ENCODE results near the gene UBQLN4. TPM values are rescaled to one million over a fixed set of nuclear protein-coding genes. Genes with fewer than 3 reads are reported as not detected.
A peak's percentile ranks its signal among the peaks of the same experiment; 100 is the strongest.

UBQLN4 gene
- total and polyA plus RNA-seq, 9 of the 15 experiments (the other 6 are each of a cell fraction or from before 2014, with no cell fraction given) = 13.5 to 65.5 (median 37.0) TPM

- TF ChIP-seq, protein P1, sequence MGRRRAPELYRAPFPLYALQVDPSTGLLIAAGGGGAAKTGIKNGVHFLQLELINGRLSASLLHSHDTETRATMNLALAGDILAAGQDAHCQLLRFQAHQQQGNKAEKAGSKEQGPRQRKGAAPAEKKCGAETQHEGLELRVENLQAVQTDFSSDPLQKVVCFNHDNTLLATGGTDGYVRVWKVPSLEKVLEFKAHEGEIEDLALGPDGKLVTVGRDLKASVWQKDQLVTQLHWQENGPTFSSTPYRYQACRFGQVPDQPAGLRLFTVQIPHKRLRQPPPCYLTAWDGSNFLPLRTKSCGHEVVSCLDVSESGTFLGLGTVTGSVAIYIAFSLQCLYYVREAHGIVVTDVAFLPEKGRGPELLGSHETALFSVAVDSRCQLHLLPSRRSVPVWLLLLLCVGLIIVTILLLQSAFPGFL (CRISPR knock-in tag; IDR thresholded peaks at IDR 0.05) = no peak
- TF ChIP-seq REST (IDR thresholded peaks at IDR 0.05; ENCODE audit: borderline replicate concordance) = peak; percentile 50
- no peak for TF ChIP-seq REST (CRISPR knock-in tag; IDR thresholded peaks at IDR 0.05; ENCODE audit: low read depth)
- no peak for TF ChIP-seq TSC22D4 (tag; IDR thresholded peaks at IDR 0.05)
- TF ChIP-seq GATAD2A (IDR thresholded peaks at IDR 0.05) = no peak
- no peak for TF ChIP-seq SMARCB1 (IDR thresholded peaks at IDR 0.05; ENCODE audit: insufficient read length, low read depth)
- no peak for TF ChIP-seq MTA3 (IDR thresholded peaks at IDR 0.05; ENCODE audit: borderline replicate concordance)
- TF ChIP-seq, protein P2, sequence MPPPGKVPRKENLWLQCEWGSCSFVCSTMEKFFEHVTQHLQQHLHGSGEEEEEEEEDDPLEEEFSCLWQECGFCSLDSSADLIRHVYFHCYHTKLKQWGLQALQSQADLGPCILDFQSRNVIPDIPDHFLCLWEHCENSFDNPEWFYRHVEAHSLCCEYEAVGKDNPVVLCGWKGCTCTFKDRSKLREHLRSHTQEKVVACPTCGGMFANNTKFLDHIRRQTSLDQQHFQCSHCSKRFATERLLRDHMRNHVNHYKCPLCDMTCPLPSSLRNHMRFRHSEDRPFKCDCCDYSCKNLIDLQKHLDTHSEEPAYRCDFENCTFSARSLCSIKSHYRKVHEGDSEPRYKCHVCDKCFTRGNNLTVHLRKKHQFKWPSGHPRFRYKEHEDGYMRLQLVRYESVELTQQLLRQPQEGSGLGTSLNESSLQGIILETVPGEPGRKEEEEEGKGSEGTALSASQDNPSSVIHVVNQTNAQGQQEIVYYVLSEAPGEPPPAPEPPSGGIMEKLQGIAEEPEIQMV (tag; conservative IDR thresholded peaks at IDR 0.05; ENCODE audit: low read depth) = no peak
- no peak for TF ChIP-seq ARID1B (IDR thresholded peaks at IDR 0.05)
- TF ChIP-seq U2AF2 (optimal IDR thresholded peaks at IDR 0.05; ENCODE audit: low read depth, low read length) = no peak
- TF ChIP-seq, protein P3, sequence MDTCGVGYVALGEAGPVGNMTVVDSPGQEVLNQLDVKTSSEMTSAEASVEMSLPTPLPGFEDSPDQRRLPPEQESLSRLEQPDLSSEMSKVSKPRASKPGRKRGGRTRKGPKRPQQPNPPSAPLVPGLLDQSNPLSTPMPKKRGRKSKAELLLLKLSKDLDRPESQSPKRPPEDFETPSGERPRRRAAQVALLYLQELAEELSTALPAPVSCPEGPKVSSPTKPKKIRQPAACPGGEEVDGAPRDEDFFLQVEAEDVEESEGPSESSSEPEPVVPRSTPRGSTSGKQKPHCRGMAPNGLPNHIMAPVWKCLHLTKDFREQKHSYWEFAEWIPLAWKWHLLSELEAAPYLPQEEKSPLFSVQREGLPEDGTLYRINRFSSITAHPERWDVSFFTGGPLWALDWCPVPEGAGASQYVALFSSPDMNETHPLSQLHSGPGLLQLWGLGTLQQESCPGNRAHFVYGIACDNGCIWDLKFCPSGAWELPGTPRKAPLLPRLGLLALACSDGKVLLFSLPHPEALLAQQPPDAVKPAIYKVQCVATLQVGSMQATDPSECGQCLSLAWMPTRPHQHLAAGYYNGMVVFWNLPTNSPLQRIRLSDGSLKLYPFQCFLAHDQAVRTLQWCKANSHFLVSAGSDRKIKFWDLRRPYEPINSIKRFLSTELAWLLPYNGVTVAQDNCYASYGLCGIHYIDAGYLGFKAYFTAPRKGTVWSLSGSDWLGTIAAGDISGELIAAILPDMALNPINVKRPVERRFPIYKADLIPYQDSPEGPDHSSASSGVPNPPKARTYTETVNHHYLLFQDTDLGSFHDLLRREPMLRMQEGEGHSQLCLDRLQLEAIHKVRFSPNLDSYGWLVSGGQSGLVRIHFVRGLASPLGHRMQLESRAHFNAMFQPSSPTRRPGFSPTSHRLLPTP (IDR thresholded peaks at IDR 0.05; ENCODE audit: borderline replicate concordance, extremely low read depth, insufficient read length) = no peak
- TF ChIP-seq, protein P4, sequence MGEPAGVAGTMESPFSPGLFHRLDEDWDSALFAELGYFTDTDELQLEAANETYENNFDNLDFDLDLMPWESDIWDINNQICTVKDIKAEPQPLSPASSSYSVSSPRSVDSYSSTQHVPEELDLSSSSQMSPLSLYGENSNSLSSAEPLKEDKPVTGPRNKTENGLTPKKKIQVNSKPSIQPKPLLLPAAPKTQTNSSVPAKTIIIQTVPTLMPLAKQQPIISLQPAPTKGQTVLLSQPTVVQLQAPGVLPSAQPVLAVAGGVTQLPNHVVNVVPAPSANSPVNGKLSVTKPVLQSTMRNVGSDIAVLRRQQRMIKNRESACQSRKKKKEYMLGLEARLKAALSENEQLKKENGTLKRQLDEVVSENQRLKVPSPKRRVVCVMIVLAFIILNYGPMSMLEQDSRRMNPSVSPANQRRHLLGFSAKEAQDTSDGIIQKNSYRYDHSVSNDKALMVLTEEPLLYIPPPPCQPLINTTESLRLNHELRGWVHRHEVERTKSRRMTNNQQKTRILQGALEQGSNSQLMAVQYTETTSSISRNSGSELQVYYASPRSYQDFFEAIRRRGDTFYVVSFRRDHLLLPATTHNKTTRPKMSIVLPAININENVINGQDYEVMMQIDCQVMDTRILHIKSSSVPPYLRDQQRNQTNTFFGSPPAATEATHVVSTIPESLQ (CRISPR knock-in tag; IDR thresholded peaks at IDR 0.05) = no peak
Observed at GRCh38 chr1:156025876-156026275, 27.7 kb downstream of the UBQLN4 start (continued).
